ENCODE data around the gene DAB1. TPM values are rescaled to one million over a fixed set of nuclear protein-coding genes. Genes with fewer than 3 reads are reported as not detected.

DAB1 gene
- total and polyA plus RNA-seq, 7 donors = under 0.01 to 1.1 (median 0.75) TPM; not detected in 1

DNA sequence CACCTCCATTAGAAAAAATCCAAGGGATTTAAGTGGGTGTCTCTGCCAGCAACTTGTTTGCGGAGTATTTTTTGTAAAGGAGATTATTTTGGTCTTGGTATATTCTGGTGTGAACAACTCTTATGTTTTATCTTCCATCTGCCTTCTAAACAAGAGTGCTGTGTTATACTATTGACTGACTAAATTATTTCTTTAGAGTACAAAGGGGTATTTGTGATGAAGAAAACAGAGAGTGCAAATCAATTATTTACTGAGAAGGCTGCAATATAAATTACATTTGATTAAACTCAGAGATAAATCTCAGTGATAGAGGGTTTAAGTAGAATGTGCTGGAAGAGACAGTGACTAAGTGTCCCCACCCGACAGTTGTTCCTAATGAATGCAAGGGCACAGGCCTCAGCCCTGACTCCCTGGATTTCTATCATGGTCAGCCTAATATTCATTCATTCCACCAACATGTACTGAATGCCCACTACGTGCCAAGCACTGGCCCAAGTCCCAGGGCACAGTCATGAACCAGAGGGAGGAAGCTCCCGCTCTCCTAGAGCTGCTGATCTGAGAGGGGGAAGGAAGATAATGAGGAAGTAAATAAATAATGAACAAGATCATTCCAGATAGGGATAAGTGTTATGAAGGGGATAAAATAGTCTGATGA lies 261.1 kb downstream of the DAB1 start:
- Histone ChIP-seq H3K4me3 (no peak overlapping the region), H3K27ac (no peak overlapping the region), H3K36me3 (no peaks in the 10 kb centered on the region), H3K4me1 (peaks cover 0 to 8% (median 3%) of the 10 kb centered on the region in 4 donors), H3K9me3 (no peaks in the 10 kb centered on the region), H3K27me3 (no peaks in the 10 kb centered on the region)
- TF ChIP-seq, protein P1, sequence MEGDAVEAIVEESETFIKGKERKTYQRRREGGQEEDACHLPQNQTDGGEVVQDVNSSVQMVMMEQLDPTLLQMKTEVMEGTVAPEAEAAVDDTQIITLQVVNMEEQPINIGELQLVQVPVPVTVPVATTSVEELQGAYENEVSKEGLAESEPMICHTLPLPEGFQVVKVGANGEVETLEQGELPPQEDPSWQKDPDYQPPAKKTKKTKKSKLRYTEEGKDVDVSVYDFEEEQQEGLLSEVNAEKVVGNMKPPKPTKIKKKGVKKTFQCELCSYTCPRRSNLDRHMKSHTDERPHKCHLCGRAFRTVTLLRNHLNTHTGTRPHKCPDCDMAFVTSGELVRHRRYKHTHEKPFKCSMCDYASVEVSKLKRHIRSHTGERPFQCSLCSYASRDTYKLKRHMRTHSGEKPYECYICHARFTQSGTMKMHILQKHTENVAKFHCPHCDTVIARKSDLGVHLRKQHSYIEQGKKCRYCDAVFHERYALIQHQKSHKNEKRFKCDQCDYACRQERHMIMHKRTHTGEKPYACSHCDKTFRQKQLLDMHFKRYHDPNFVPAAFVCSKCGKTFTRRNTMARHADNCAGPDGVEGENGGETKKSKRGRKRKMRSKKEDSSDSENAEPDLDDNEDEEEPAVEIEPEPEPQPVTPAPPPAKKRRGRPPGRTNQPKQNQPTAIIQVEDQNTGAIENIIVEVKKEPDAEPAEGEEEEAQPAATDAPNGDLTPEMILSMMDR (IDR thresholded peaks at IDR 0.05) = no peak
- no peak for TF ChIP-seq POLR2AphosphoS5 (IDR thresholded peaks at IDR 0.05)
- TF ChIP-seq EP300 (IDR thresholded peaks at IDR 0.05) = no peak
- no peak for TF ChIP-seq POLR2A (IDR thresholded peaks at IDR 0.05)
- no peak for DNase-seq
- intact Hi-C loops (cut with DNase I) = no loop called here
- WGBS, 2 donors = 68 to 75% methylated on average over 4 of the region's 4 CpGs

DNA sequence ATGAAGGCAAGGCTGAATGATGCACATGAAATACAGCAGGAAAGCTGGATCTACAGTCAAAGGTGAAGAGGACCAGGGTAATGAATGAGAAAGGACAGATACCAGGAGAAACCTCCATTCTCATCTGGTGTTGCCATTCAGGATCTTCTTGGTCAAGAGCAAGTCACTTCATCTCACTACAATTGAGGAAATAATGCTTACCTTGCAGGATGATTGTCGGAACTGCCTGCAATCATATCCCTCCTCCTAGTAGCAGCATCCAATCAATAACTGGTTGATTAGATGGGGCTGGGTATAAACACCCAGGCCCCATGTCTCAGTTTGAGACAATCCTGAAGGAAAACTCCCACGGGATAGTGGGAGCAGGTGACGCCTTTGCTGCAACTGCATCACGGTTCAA lies 263.3 kb downstream of the DAB1 start:
- H3K9me3 ChIP-seq = no peaks in the 10 kb centered on the region
- H3K36me3 ChIP-seq = no peaks in the 10 kb centered on the region
- intact Hi-C loops (cut with DNase I) = no loop called here
- peaks cover 0 to 6% (median 0%) of the 10 kb centered on the region in 3 donors for H3K27me3 ChIP-seq
- DNase-seq = no peak
- no peak for TF ChIP-seq EP300 (IDR thresholded peaks at IDR 0.05)
- TF ChIP-seq POLR2AphosphoS5 (IDR thresholded peaks at IDR 0.05) = no peak
- TF ChIP-seq, protein P1 (IDR thresholded peaks at IDR 0.05) = no peak
- TF ChIP-seq POLR2A (IDR thresholded peaks at IDR 0.05) = no peak
- 86 to 88% methylated on average over 4 of the region's 4 CpGs for WGBS, 2 donors
- no peak overlapping the region for H3K27ac ChIP-seq
- peaks cover 0 to 8% (median 3%) of the 10 kb centered on the region in 4 donors for H3K4me1 ChIP-seq
- no peak overlapping the region for H3K4me3 ChIP-seq

DNA sequence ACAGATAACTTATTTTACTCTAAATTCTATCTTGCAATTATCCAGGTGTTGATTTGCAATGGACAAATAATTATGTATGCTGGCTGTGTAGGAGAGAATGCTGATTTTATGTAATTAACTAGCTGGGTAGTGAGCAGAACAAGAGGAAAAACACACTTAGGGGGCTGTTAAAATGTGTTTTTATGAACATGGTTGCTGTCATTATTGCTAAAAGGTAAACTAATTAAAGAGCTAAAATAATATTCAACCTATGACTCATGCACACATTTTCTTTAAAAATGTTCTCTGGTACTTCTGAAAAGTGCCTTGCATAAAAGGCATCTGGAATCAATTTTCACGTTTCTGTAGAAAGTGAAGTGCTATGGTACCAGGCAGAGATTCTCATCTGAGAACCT lies 265.3 kb downstream of the DAB1 start:
- H3K27ac ChIP-seq = no peak overlapping the region
- intact Hi-C loops (cut with DNase I) = no loop called here
- no peak for TF ChIP-seq POLR2AphosphoS5 (IDR thresholded peaks at IDR 0.05)
- WGBS, 2 donors = 49 to 72% methylated on average over 1 of the region's 1 CpG
- no peak for DNase-seq
- peaks cover 0 to 8% (median 3%) of the 10 kb centered on the region in 4 donors for H3K4me1 ChIP-seq
- H3K9me3 ChIP-seq = no peaks in the 10 kb centered on the region
- H3K27me3 ChIP-seq = peaks cover 0 to 6% (median 0%) of the 10 kb centered on the region in 3 donors
- no peak overlapping the region for H3K4me3 ChIP-seq
- H3K36me3 ChIP-seq = no peaks in the 10 kb centered on the region

DNA sequence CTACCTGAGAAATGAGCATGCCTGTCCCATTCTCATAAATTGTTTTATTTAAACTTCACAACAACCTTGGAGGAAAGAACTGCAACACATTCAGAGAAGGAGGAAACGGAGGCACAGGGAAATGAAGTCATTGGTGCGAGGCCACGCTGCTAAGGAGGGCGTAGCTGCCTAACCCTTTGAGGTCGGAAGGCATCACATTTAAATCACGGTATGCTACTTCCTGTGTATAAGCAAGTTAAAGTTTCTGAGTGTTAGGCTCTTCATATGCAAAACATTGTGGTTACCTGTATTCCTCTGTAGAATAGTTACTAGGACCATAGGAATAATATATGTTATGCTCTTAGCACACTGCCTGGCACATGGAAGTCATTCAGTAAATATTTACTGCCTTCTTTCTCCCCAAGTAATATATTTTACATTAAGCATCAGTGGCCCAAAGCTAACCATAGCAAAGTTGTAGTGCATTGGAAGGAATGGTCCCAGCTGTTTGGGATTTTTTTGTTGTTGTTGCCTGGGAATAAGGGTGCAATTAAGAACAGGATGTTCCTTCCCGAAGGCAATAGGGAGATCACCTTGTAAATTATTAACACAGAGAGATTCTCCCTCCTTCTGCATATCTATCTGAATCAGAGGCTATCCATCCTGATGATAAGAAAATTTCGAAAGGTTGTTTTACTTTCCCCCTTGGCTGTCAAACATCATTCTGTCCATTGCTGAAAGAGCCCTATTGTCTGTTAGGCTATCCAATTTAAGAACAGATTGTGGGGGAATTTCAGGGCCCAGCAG lies 265.8 kb downstream of the DAB1 start:
- 49 to 60% methylated on average over 8 of the region's 8 CpGs for WGBS, 2 donors
- no peak overlapping the region for H3K4me3 ChIP-seq
- intact Hi-C loops (cut with DNase I) = no loop called here
- no peaks in the 10 kb centered on the region for H3K36me3 ChIP-seq
- no peak for DNase-seq
- H3K9me3 ChIP-seq = no peaks in the 10 kb centered on the region
- TF ChIP-seq, protein P1 (IDR thresholded peaks at IDR 0.05) = no peak
- TF ChIP-seq EP300 (IDR thresholded peaks at IDR 0.05) = no peak
- no peak for TF ChIP-seq POLR2AphosphoS5 (IDR thresholded peaks at IDR 0.05)
- no peak for TF ChIP-seq POLR2A (IDR thresholded peaks at IDR 0.05)
- peaks cover 0 to 2% (median 1%) of the 10 kb centered on the region in 4 donors for H3K4me1 ChIP-seq
- no peak overlapping the region for H3K27ac ChIP-seq
- peaks cover 0 to 6% (median 0%) of the 10 kb centered on the region in 3 donors for H3K27me3 ChIP-seq

DNA sequence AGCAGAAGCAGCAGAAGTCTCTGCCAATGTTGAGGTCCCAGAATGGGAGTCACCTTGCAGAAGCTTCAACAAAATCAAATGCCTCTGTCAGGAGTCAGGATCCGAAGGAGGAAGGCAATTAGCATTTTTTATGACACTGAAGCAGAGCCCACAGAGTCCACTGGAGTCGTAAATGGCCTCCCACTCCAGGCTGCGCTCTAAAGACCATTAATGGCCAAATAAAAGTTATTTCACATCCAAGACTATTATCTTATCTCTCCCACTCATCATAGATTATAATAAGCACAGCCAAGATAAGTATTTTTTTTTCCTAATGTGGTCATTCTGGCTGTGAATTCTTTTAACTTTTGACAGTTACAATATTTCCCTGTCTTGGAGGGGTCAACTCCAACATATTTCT lies 267.0 kb downstream of the DAB1 start:
- Histone ChIP-seq H3K9me3 (no peaks in the 10 kb centered on the region), H3K4me1 (no peaks in the 10 kb centered on the region), H3K27ac (no peak overlapping the region), H3K4me3 (no peak overlapping the region), H3K27me3 (peaks cover 0 to 6% (median 0%) of the 10 kb centered on the region in 3 donors), H3K36me3 (no peaks in the 10 kb centered on the region)
- DNase-seq = no peak
- no peak for TF ChIP-seq POLR2A (IDR thresholded peaks at IDR 0.05)
- TF ChIP-seq POLR2AphosphoS5 (IDR thresholded peaks at IDR 0.05) = no peak
- TF ChIP-seq, protein P1 (IDR thresholded peaks at IDR 0.05) = no peak
- no peak for TF ChIP-seq EP300 (IDR thresholded peaks at IDR 0.05)
- intact Hi-C loops (cut with DNase I) = no loop called here
- 36 to 54% methylated on average over 3 of the region's 3 CpGs for WGBS, 2 donors

Data from sigmoid colon (tissue), 7 donors.